GM12878 (cell line): ENCODE results near the gene NUDT22. TPM values are rescaled to one million over a fixed set of nuclear protein-coding genes. Genes with fewer than 3 reads are reported as not detected.

Source experiments
- ASH2L ChIP-seq: fragments of 300-600, 200-600 bp; sonication (generic); IDR thresholded peaks from 2 replicates; pipeline ENCODE4 v1.6.1; 2017; ENCODE audit warnings: low read depth, mild to moderate bottlenecking, borderline replicate concordance
- ATF7 ChIP-seq: fragments of 450-650 bp; IDR thresholded peaks from 2 replicates; pipeline ENCODE4 v1.6.1; 2016; ENCODE audit warnings: low read depth, mild to moderate bottlenecking
- BACH1 ChIP-seq: fragments of 450-650 bp; IDR thresholded peaks from 2 replicates; pipeline ENCODE4 v1.6.1; 2017; ENCODE audit warnings: mild to moderate bottlenecking, borderline replicate concordance
- CREB1 ChIP-seq: IDR thresholded peaks from 2 replicates; pipeline ENCODE4 v1.6.1; 2012; ENCODE audit warnings: low read depth, mild to moderate bottlenecking, inconsistent platforms
- EGR1 ChIP-seq, 2 experiments: IDR thresholded peaks; 1 replicate in 1 of 2; 2 replicates in 1 of 2; pipeline ENCODE4 v1.6.1; 2011 to 2012; ENCODE audit warnings: low read depth in 2 of 2, low read length in 2 of 2, borderline replicate concordance in 1 of 2, mild to moderate bottlenecking in 1 of 2, moderate library complexity in 1 of 2
- EZH2 ChIP-seq: IDR thresholded peaks from 2 replicates; pipeline ENCODE4 v1.6.1; 2012; ENCODE audit warnings: low read depth, mild to moderate bottlenecking, control low read depth, inconsistent platforms, low read length, borderline replicate concordance; ENCODE audit not compliant: control insufficient read depth
- FOXK2 ChIP-seq: fragments of 450-650 bp; IDR thresholded peaks from 2 replicates; pipeline ENCODE4 v1.6.1; 2017; ENCODE audit warnings: mild to moderate bottlenecking, moderate library complexity
- IRF4 ChIP-seq: IDR thresholded peaks from 2 replicates; pipeline ENCODE4 v1.6.1; 2011; ENCODE audit warnings: low read depth, low read length
- MTA2 ChIP-seq: fragments of 450-650 bp; IDR thresholded peaks from 2 replicates; pipeline ENCODE4 v1.6.1; 2016; ENCODE audit warnings: low read depth, mild to moderate bottlenecking, moderate library complexity
- NR2F1 ChIP-seq: fragments of 450-650 bp; conservative IDR thresholded peaks from 2 replicates; pipeline ENCODE4 v1.6.1; 2017; ENCODE audit warnings: mild to moderate bottlenecking
- PML ChIP-seq: IDR thresholded peaks from 2 replicates; pipeline ENCODE4 v1.6.1; 2012; ENCODE audit warnings: low read length, inconsistent platforms
- RBBP5 ChIP-seq: fragments of 200-600 bp; sonication (generic); conservative IDR thresholded peaks from 2 replicates; pipeline ENCODE4 v1.6.1; 2016
- SMAD5 ChIP-seq: IDR thresholded peaks from 2 replicates; pipeline ENCODE4 v1.6.1; 2016; ENCODE audit warnings: antibody characterized with exemption, low read depth
- TCF7 ChIP-seq: IDR thresholded peaks from 2 replicates; pipeline ENCODE4 v1.6.1; 2014; ENCODE audit warnings: antibody characterized with exemption, borderline replicate concordance
- ZNF24 ChIP-seq: fragments of 450-650 bp; IDR thresholded peaks from 2 replicates; pipeline ENCODE4 v1.6.1; 2017; ENCODE audit warnings: antibody characterized with exemption, mild to moderate bottlenecking
- ZNF622 ChIP-seq: fragments of 450-650 bp; IDR thresholded peaks from 2 replicates; pipeline ENCODE4 v1.6.1; 2017; ENCODE audit warnings: mild to moderate bottlenecking, inconsistent platforms
- polyA plus RNA-seq, 11 experiments: library from polyadenylated mRNA; depleted of rRNA in 4 of 11; unstranded in 6 of 11; stranded (reverse) in 5 of 11; fragments of >200 nt; fragmentation: Nextera tagmentation in 4 of 11; fragmentation: Illumina TruSeq in 1 of 11; extraction: Ambion mirVana in 4 of 11; extraction: Trizol in 1 of 11; gene quantifications; 1 replicate in 1 of 11; 2 replicates in 10 of 11; pipeline versions ENCODE4 v1.2.1 to v1.2.3, GENCODE V29; 2011 to 2016; ENCODE audit warnings: inconsistent platforms in 2 of 11, missing spikeins in 2 of 11, low read depth in 1 of 11
- total RNA-seq, 4 experiments: library from RNA; depleted of rRNA in 3 of 4; stranded (reverse); fragments of >200 nt in 3 of 4; fragmentation: Illumina TruSeq in 1 of 4; extraction: Trizol in 1 of 4; gene quantifications; 2 replicates each; pipeline versions ENCODE4 v1.2.1 to v1.2.3, GENCODE V29; 2013 to 2021
- TF ChIP-seq, protein P1 (sequence below): IDR thresholded peaks from 2 replicates; pipeline ENCODE4 v1.6.1; 2011; ENCODE audit warnings: borderline replicate concordance, low read depth, mild to moderate bottlenecking, moderate library complexity, low read length; ENCODE audit not compliant: insufficient read depth, poor library complexity, severe bottlenecking
- TF ChIP-seq, protein P2 (sequence below): fragments of 450-650 bp; IDR thresholded peaks from 2 replicates; pipeline ENCODE4 v1.6.1; 2014; ENCODE audit warnings: mild to moderate bottlenecking
- TF ChIP-seq, protein P3 (sequence below): fragments of 150-350 bp; IDR thresholded peaks from 2 replicates; pipeline ENCODE4 v1.6.1; 2016; ENCODE audit warnings: low read depth, low read length
- TF ChIP-seq, protein P4 (sequence below): fragments of 450-650 bp; IDR thresholded peaks from 2 replicates; pipeline ENCODE4 v1.6.1; 2017; ENCODE audit warnings: mild to moderate bottlenecking, moderate library complexity

NUDT22 gene
- total and polyA plus RNA-seq, 10 of the 15 experiments (the other 5 are each of a cell fraction or from before 2014, with no cell fraction given), result 6.7 to 115 (median 64.7) TPM

DNA sequence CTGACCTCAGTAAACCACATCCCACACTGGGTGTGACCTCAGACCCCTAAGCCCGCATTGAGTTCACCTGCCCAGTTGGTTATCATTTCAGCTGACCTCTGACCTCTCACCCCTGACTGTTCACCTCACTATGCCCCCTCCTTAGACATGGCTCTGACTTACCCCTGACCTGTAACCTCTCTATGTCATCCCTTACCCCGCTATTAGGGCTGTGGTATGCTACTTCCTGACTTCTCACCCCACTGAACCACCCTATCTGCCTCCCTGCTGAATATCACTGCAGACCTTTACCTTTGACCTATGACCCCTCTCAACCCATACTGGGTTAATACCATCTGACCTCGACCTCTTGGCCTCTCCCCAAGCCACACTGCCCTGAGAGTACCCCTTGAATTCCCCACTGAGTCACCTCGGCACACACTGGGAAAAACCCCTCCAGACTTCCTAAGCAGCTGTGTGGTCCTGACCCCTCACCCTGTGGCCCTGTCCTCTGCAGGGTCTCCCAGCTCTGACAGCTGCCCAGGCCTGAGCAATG is 33.5 kb downstream of the NUDT22 start (continued):
- no peak for TF ChIP-seq EZH2
- TF ChIP-seq FOXK2, result no peak
- no peak for TF ChIP-seq PML
- TF ChIP-seq TCF7, result no peak
- TF ChIP-seq, protein P1, sequence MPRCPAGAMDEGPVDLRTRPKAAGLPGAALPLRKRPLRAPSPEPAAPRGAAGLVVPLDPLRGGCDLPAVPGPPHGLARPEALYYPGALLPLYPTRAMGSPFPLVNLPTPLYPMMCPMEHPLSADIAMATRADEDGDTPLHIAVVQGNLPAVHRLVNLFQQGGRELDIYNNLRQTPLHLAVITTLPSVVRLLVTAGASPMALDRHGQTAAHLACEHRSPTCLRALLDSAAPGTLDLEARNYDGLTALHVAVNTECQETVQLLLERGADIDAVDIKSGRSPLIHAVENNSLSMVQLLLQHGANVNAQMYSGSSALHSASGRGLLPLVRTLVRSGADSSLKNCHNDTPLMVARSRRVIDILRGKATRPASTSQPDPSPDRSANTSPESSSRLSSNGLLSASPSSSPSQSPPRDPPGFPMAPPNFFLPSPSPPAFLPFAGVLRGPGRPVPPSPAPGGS, result no peak
- TF ChIP-seq ATF7, result no peak
- no peak for TF ChIP-seq BACH1
- peak; percentile 99 for TF ChIP-seq NR2F1
- no peak for TF ChIP-seq ZNF24
- TF ChIP-seq, protein P2, sequence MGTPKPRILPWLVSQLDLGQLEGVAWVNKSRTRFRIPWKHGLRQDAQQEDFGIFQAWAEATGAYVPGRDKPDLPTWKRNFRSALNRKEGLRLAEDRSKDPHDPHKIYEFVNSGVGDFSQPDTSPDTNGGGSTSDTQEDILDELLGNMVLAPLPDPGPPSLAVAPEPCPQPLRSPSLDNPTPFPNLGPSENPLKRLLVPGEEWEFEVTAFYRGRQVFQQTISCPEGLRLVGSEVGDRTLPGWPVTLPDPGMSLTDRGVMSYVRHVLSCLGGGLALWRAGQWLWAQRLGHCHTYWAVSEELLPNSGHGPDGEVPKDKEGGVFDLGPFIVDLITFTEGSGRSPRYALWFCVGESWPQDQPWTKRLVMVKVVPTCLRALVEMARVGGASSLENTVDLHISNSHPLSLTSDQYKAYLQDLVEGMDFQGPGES, result no peak
- no peak for TF ChIP-seq CREB1
- TF ChIP-seq ZNF622, result no peak
- TF ChIP-seq RBBP5, result no peak
- TF ChIP-seq ASH2L, result no peak
- TF ChIP-seq SMAD5, result no peak
- TF ChIP-seq, protein P3, sequence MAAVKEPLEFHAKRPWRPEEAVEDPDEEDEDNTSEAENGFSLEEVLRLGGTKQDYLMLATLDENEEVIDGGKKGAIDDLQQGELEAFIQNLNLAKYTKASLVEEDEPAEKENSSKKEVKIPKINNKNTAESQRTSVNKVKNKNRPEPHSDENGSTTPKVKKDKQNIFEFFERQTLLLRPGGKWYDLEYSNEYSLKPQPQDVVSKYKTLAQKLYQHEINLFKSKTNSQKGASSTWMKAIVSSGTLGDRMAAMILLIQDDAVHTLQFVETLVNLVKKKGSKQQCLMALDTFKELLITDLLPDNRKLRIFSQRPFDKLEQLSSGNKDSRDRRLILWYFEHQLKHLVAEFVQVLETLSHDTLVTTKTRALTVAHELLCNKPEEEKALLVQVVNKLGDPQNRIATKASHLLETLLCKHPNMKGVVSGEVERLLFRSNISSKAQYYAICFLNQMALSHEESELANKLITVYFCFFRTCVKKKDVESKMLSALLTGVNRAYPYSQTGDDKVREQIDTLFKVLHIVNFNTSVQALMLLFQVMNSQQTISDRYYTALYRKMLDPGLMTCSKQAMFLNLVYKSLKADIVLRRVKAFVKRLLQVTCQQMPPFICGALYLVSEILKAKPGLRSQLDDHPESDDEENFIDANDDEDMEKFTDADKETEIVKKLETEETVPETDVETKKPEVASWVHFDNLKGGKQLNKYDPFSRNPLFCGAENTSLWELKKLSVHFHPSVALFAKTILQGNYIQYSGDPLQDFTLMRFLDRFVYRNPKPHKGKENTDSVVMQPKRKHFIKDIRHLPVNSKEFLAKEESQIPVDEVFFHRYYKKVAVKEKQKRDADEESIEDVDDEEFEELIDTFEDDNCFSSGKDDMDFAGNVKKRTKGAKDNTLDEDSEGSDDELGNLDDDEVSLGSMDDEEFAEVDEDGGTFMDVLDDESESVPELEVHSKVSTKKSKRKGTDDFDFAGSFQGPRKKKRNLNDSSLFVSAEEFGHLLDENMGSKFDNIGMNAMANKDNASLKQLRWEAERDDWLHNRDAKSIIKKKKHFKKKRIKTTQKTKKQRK, result no peak
- no peak for TF ChIP-seq IRF4
- TF ChIP-seq EGR1 (IDR thresholded peaks at IDR 0.05; ENCODE audit: borderline replicate concordance in 1 of 2, low read depth in 2 of 2, low read length in 2 of 2), result no peak
- peak; percentile 75 for TF ChIP-seq MTA2
- TF ChIP-seq, protein P4, sequence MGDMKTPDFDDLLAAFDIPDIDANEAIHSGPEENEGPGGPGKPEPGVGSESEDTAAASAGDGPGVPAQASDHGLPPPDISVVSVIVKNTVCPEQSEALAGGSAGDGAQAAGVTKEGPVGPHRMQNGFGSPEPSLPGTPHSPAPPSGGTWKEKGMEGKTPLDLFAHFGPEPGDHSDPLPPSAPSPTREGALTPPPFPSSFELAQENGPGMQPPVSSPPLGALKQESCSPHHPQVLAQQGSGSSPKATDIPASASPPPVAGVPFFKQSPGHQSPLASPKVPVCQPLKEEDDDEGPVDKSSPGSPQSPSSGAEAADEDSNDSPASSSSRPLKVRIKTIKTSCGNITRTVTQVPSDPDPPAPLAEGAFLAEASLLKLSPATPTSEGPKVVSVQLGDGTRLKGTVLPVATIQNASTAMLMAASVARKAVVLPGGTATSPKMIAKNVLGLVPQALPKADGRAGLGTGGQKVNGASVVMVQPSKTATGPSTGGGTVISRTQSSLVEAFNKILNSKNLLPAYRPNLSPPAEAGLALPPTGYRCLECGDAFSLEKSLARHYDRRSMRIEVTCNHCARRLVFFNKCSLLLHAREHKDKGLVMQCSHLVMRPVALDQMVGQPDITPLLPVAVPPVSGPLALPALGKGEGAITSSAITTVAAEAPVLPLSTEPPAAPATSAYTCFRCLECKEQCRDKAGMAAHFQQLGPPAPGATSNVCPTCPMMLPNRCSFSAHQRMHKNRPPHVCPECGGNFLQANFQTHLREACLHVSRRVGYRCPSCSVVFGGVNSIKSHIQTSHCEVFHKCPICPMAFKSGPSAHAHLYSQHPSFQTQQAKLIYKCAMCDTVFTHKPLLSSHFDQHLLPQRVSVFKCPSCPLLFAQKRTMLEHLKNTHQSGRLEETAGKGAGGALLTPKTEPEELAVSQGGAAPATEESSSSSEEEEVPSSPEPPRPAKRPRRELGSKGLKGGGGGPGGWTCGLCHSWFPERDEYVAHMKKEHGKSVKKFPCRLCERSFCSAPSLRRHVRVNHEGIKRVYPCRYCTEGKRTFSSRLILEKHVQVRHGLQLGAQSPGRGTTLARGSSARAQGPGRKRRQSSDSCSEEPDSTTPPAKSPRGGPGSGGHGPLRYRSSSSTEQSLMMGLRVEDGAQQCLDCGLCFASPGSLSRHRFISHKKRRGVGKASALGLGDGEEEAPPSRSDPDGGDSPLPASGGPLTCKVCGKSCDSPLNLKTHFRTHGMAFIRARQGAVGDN, result peak; percentile 79
